Glomerular endothelial cell (primary cell): ENCODE measurements around the gene FAF2. TPM values are rescaled to one million over a fixed set of nuclear protein-coding genes. Genes with fewer than 3 reads are reported as not detected.
"Not testable (repeated sequence)": the region's sequence is repeated elsewhere in the genome, so short reads cannot be mapped to it uniquely, and the experiment has no call there.

Source experiments
- DNase-seq: peaks from one replicate; pipeline ENCODE4 v3.0.0-alpha.2; 2011; ENCODE audit warnings: low read depth, low spot score; ENCODE audit errors: extremely low read depth
- total RNA-seq: library from RNA; depleted of rRNA; stranded (reverse); fragments of >200 nt; gene quantifications from 2 replicates; pipeline ENCODE4 v1.2.3, GENCODE V29; 2015

FAF2 gene
- total RNA-seq, 1 donor from 2014 or later, result 44.9 TPM

DNA sequence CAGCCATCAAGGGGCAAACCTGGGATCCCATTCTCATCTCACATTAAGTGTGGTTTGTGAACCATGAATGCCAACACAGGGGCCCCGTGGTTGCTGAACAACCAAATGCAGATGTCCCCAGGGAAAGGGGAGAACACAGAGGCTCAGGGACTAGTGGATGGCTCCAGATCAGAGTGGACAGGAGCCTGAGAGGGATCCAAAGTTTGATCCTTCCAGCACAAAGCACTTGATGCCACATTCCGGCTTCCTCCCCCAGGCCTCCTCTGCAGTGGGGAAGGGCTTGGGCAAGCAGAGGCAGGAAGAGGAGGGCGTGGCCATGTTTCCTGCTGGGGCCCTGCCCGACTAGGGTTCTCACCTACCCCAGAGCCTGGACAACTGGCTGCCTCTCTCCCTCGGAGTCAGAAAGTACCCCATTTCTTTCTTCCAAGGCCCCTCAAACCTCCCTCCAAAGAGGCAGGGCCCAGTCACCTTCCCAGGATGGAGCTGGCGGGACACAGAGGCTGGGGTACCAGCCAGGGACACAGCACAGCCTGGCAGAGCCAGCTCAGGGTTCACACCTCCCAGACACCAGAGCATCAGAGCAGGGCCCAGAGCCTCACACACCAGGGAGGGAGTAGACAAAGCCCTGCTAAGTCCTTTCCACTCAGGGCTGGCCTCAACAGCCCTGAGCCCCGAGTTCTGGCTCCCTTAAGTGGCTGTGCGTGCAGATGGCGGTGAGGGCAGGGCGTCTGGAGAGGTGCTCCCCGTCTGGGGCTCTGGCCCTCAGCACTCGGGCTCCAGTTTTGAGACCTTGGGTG is 93.4 kb downstream of the FAF2 start:
- DNase-seq, result no peak

DNA sequence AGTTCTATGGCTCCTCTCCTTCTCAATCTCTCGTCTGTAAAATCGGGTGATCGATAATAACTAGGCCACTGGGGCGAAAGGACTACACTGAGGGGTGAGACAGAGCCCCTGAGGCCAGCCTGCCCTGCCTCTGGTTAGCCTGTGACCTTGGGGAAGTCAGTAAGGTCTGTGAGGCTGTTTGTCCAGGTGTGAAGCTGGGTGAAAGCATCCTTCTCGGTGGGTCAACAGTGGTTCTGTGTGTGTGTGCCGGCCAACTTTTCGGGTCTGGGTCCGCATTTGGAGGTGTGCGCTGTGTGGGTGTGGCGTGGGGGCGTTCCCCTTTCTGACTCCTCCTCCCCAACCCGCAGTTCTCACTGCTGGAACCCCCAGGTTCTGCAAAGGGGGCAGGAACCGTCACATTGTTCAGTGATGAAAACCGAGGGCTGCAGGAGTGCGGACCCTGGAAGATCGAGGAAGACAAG is 94.0 kb downstream of the FAF2 start:
- no peak for DNase-seq

DNA sequence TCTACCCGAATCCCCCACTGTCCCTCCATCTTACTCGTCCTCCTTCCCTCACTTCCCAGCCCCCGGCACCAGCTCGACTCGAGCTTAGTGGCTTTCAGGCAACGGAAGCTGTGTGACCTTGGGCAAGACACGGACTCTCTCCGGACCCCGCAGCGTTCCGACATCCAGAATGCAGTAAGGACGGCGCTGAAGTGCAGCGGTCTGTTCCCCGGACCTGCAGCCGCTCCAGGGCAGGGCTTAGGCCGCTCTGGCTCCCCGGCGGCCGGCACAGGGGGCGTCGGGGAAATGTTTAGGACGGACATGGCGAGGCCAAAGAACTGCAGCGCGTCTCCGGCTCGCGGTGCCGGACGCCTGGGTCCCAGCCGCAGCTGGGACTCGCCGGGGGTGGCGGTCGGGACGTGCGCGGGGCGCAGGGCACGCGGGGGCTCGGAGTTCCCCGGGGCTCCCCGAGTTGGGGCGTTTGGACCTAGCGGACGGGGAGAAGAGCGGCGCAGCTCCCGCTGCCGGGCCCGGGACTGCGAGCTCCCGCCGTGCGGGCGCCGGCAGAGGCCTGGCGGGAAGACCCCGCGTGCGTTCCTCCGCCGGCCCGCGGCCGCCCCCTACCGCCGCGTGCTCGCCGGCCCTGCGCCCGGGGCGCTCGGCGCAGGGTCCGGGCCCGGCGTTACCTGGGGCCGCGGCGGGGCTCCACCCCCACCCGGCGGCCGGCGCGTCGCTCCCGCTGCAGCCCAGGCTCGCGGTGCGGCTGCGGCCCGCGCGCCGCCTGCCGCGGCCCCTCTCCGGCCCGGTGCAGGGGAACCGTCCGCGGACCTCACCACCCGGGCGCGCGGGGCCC is 94.6 kb downstream of the FAF2 start:
- DNase-seq, result no peak

DNA sequence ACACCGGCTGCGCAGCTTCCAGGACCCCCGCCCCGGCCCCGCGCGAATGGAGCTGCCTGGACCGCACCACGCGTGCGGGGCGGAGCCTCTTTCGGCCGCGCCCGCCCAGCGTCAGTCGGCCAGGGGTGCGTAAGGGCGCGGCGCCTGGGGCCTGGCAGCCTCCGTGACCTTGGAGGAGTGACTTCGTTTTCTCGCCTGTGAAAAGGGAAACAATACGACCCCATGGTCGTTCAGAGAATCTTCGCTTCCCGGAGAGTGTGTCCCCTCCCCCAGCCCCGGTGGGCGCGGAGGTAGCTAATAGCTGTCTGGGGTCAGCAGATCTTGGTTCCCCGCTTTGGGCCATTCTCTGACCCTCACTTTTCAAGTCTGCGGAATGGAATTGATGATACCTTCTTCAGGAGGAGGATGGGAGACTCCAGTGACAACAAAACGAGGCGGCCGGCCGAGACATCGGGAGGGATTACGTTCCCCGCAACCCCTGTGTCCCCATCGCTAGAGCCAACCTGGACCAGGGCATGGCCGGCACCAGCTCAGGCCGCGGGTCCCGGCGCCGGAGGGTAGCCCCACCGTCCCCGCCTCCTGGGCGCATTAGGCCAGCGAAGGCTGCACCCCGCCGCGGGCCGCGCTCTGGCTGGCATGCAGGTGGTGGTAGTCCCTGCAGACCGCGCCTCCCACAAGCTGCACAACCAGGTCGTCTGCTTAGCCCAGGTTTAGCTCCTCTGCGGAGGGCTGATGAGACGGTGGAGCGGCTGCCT is 95.4 kb downstream of the FAF2 start:
- no peak for DNase-seq

DNA sequence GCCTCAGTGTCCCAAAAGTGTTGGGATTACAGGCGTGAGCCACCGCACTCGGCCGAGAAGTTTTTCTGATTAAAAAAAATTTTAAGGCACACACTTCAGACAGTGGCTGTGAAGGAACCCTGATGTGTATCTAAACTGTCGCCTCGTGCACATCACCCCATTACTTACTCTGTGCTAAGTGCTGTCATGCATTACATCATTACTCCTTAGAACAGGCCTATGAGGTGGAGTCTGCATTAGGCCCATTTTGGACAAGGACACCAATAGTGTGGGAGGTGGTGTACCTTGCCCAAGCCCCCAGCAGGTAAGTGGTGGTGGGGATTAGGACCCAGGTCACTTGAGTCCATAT is 97.2 kb downstream of the FAF2 start:
- DNase-seq, result no peak

DNA sequence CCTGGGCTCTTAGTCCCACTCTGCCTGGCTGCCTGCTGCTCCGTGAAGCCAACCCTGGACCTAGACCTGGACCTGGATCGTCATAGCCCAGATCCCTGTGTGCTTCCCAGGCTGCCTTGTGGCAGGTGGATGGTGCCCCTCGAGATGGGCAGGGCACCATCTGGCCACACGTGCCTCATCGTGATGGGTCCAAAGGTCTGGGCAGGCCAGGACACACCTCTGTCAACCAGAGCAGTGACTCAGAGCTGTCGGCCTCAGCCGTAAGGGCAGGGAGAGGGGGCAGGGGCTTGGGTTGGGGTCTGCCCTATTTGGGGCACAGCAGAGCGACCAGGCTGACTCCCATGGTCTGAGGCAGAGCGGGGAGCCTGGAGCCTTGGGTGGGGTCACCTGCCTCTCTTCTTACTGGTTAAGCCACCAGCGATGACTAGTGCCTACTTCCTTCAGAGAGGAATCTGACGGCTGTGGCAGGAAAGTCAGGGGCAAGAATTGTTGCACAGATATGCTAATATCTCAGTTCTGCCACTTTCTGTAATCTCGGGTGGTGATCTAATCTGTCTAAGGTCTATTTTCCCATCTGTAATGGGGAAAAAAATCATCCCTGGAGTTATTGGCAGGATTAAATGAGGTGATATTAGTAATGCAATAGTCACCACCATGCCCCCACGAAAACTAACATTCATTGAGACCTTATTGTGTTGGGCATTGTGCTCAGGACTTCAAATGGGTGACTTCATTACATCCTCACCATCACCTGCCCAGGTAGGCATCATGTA is 97.7 kb downstream of the FAF2 start:
- no peak for DNase-seq

DNA sequence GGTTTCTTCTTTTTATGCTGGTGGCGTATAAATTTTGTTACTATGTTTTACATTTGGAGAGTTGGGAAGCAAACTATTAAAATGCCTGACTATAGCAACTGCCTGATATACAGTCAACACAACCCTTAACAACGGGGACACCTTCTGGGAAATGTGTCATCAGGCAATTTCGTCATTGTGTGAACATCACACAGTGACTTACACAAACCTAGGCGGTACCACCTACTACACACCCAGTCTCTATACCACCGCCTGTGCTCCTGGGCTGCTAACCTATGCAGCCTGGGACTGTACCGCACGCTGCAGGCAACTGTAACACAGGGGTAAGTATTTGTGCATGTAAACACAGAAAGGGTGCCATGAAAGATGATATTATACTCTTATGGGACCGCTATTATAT is 99.6 kb downstream of the FAF2 start:
- DNase-seq, result no peak

DNA sequence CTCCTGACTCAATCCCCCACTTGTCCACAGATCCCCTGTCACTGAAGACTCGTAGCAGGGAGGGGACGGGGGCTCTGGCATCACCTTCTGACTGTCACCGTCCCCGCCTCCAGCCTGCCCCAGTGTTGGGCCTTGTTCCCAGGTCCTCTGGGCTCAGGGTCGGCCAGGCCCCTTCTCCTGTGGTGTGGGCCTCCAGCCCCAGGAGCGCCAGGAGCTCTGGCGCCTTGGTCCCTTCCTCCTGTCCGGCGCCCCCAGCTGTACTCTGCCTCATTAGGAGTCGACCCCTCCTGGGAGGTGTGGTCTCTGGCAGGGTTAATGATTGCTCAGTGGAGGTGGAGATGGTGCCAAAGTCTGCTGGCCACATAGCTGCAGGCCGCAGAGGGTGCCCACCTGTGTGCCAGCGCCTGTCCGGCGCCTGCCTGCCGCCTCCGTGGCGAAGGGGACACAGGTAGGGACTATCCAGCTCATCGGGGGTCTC is 100.8 kb downstream of the FAF2 start, which contains the start of gene CDHR2:
Gene CDHR2, plus strand, starts transcription at position 376 of the 478 bp plus-strand sequence. CDS start 16,011 bp downstream, outside the sequence.
- DNase-seq, result no peak

DNA sequence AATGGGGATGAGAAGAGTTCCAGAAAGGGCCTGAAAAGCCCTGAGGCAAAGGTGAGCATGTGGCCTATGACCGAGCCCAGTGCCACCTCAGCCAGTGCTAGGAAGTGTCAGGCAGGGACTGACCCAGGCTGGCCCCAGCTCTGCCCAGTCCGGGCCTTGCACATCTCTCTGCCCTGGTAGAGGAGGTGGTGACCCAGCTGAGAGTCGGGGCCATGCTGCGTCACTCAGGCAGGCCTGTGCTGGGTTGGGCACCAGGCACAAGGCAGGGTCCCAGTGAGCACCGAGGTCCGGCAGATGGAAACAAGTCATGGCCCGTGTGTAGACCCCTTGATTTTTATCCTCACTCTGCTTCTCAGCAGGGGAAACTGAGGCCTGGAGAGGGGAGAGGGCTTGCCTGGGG is 101.7 kb downstream of the FAF2 start:
- no peak for DNase-seq

DNA sequence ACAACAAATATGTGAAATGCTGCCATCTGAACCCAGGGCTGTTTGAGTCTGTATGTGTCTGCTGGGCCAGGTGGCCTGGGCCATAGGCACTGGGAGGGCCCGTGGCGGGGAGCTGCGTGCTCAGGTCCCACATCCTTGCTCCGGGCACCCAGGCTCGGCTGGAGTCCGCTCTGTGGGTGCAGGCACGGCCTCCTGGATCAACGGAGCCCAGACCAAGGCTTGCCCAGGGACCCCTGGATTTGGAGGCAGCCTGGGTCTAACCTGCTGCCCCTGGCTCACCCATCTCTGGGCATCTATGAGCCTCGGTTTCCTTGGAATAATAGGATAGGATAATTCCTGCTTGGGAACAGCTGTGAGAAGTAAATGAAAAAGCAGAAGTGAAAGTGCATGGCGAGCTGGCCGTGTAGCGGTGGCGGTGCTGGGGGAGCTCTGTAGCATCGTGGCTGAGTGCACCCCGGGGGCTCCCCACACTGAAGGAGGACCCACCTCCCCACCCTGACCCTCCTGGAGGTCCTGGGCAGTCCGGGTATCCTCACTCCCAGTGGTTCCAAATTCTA is 102.2 kb downstream of the FAF2 start:
- no peak for DNase-seq

DNA sequence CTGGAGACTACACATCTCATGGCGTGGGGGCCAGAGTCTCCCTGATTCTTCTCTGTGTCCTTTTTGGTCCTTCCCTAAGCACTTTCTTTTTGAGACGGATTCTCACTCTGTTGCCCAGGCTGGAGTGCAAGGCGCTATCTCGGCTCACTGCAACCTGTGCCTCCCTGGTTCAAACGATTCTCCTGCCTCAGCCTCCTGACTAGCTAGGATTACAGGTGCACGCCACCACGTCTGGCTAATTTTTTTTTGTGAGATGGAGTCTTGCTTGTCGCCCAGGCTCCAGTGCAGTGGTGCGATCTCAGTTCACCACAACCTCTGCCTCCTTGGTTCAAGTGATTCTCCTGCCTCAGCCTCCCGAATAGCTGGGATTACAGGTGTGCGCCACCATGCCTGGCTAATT is 102.8 kb downstream of the FAF2 start:
- not testable (repeated sequence) for DNase-seq

DNA sequence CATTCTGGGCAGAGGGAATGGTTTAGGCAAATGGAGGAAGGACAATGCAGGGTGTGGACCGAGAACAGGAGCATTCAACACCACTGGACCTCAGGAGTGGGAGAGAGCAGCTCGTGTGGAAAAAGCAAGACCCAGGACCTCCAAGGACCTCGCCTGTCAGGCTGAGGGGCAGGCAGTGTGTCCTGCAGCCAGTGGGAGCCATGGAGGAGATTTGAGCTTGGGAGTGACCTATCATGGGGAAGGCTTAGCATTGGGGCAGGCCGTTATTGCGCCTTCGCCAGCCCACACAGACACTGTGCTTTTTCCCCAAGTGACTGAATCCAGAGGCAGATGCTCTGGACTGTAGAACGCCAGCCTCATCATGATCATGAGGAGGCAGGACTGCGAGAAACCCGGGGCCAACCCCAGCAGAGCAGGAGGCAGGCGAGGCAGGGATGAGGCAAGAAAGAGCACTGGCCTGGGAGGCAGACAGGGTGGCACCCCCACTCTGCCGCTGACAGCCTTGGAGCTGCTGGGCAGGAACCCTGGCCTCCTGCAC is 104.2 kb downstream of the FAF2 start:
- DNase-seq, result no peak

DNA sequence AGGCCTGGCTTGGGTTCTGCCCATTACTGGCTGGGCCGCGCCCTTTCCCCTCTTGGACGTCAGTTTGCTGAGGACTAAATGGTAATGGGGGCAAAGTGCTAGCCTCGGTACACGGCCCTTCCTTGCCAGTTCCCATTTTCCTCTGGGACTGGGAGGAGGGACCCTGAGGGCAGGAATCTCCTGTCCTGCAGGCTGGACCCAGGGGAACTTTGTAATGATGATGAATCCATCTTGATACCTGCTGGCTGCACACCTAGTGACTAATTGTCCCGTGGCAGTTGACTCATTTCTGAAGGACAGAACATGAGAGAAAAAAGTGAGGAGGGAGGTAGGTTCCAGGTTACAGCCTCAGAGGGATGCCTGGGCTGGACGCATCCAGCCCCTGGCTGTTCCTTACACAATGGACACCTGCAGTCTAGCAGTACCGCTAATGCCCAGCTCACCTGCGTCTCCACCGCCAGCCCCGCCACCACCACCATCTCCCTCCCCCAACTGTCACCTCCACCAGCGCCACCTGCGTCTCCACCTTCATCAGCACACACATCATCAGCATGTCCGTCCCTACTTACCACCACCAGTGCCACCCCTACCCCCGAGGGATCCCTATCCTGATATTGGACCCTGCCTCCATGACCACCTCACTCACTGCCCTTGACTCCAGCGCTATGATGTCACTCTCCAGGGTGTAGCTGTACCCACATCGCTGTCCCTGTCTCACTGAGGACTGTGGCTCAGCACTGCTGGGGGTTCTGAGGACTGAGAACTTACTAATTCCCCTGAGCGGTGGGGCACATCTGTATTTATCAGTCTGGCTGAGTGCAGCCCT is 105.3 kb downstream of the FAF2 start:
- DNase-seq, result no peak

DNA sequence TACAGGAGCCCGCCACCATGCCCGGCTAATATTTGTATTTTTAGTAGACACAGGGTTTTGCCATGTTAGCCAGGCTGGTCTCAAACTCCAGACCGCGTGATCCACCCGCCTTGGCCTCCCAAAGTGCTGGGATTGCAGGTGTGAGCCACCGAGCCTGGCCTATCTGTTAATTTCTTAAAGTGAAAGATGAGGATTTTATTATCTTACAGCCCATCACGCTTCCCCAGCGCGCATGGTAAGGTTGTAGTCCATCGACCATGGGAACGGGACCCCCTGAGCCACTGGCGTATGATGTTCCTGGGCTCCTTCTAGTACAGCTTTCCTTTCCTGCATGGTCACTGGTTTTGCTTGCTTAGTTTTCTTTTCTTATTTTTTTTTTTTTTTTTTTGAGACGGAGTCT is 109.7 kb downstream of the FAF2 start:
- DNase-seq, result no peak

Other genes with a start within 250 kb of the FAF2 start
- gene SIMC1, start 210.0 kb upstream of the FAF2 start, total RNA-seq, result 3.7 and 13.1 TPM in 2 replicates
- 154 and 160 TPM in 2 replicates for gene KIAA1191, start 86.6 kb upstream of the FAF2 start, total RNA-seq
- 8.0 and 21.6 TPM in 2 replicates for gene ARL10, start 82.9 kb upstream of the FAF2 start, total RNA-seq
- 18.1 and 27.2 TPM in 2 replicates for gene NOP16, start 59.8 kb upstream of the FAF2 start, total RNA-seq
- gene HIGD2A, start 59.6 kb upstream of the FAF2 start, total RNA-seq, result 119 TPM in 2 replicates
- gene CLTB, start 31.8 kb upstream of the FAF2 start, total RNA-seq, result 131 and 164 TPM in 2 replicates
- gene RNF44, start 89.0 kb downstream of the FAF2 start, total RNA-seq, result 12.6 and 26.1 TPM in 2 replicates
- gene CDHR2, start 101.0 kb downstream of the FAF2 start, total RNA-seq, result not detected in 2 replicates
- gene GPRIN1, start 161.8 kb downstream of the FAF2 start, total RNA-seq, result 12.3 and 13.1 TPM in 2 replicates
- gene SNCB, start 182.1 kb downstream of the FAF2 start, total RNA-seq, result 0.70 and 1.8 TPM in 2 replicates
- gene EIF4E1B, start 182.3 kb downstream of the FAF2 start, total RNA-seq, result 0.06 TPM in 1 of 2 replicates, not detected in the other
- gene TSPAN17, start 199.1 kb downstream of the FAF2 start, total RNA-seq, result 53.1 and 64.2 TPM in 2 replicates